ENCODE results near the gene OLFML1.

OLFML1 gene

GRCh38 chr11:7532405-7533145, 47.3 kb downstream of the OLFML1 start:
- no peak for DNase-seq (ENCODE audit: low spot score)

GRCh38 chr11:7533199-7534041, 48.1 kb downstream of the OLFML1 start:
- DNase-seq (ENCODE audit: low spot score): no peak

- no peak for DNase-seq (ENCODE audit: low spot score)
Observed at GRCh38 chr11:7534042-7534378, 48.7 kb downstream of the OLFML1 start.

- DNase-seq (ENCODE audit: low spot score): no peak
Observed at GRCh38 chr11:7536100-7536499, 50.8 kb downstream of the OLFML1 start.

- no peak for DNase-seq (ENCODE audit: low spot score)
Observed at GRCh38 chr11:7537265-7537664, 52.0 kb downstream of the OLFML1 start.

- DNase-seq (ENCODE audit: low spot score): no peak
Observed at GRCh38 chr11:7538031-7538430, 52.7 kb downstream of the OLFML1 start.

GRCh38 chr11:7538466-7539454, 53.5 kb downstream of the OLFML1 start:
- no peak for DNase-seq (ENCODE audit: low spot score)

- no peak for DNase-seq (ENCODE audit: low spot score)
Observed at GRCh38 chr11:7540830-7541555, 55.7 kb downstream of the OLFML1 start.

GRCh38 chr11:7543302-7543701, 58.0 kb downstream of the OLFML1 start:
- DNase-seq (ENCODE audit: low spot score): no peak

- no peak for DNase-seq (ENCODE audit: low spot score)
Observed at GRCh38 chr11:7544021-7544420, 58.7 kb downstream of the OLFML1 start.

GRCh38 chr11:7545611-7546010, 60.3 kb downstream of the OLFML1 start:
- no peak for DNase-seq (ENCODE audit: low spot score)

- no peak for DNase-seq (ENCODE audit: low spot score)
Observed at GRCh38 chr11:7546324-7546791, 61.1 kb downstream of the OLFML1 start.

- no peak for DNase-seq (ENCODE audit: low spot score)
Observed at GRCh38 chr11:7547687-7548086, 62.4 kb downstream of the OLFML1 start.

- no peak for DNase-seq (ENCODE audit: low spot score)
Observed at GRCh38 chr11:7548659-7549274, 63.5 kb downstream of the OLFML1 start.

- no peak for DNase-seq (ENCODE audit: low spot score)
Observed at GRCh38 chr11:7549681-7550080, 64.4 kb downstream of the OLFML1 start.

- no peak for DNase-seq (ENCODE audit: low spot score)
Observed at GRCh38 chr11:7551571-7551970, 66.3 kb downstream of the OLFML1 start.

- no peak for DNase-seq (ENCODE audit: low spot score)
Observed at GRCh38 chr11:7552666-7553065, 67.4 kb downstream of the OLFML1 start.

GRCh38 chr11:7555052-7555699, 69.9 kb downstream of the OLFML1 start:
- DNase-seq (ENCODE audit: low spot score): no peak

GRCh38 chr11:7558046-7558445, 72.7 kb downstream of the OLFML1 start:
- DNase-seq (ENCODE audit: low spot score): no peak

Data from LoVo (cell line).